HG03442 (cell line): ENCODE measurements around the gene CENPV.

Experiments
- ATAC-seq: cut with Tn5 transposase; IDR thresholded peaks from one replicate; pipeline ENCODE4 v1.9.1; 2021; ENCODE audit warnings: mild to moderate bottlenecking, moderate library complexity; ENCODE audit not compliant: unreplicated experiment

CENPV gene

DNA sequence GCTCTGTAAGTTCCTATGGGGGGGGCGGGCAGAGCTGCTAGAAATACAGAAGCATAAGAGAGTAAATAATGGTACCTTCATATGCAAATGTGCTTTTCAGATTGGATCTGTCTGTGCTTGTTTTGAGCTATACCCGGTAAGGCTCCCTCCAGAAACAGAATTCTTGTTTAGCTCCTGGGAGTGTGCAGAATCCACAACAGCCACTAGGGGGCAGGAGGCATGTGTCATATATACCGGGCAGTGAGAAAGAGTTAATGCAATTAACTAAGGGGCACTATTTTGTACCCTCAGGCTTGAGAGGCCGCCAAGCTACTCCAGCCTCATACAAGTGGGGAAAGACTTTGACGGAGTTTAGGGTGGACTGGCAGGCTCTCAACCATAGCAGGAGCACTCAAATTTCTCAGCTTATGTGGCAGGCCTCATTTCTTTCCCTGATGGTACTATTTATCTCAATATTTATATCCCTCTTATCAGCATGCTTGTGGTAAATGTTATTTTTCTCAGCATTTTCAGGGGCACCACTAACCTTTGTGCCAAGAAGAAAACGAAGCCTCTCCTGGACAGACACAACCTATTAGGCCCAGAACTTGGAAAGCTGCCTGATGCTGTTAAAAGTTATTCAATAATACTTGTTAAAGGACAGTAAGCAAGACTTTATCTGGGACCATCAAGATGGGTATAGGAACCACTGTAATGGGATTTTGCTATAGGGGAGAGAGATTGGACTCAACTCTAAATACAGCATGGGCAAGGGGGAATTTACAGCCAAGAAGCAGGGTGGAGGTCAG, 10.7 kb upstream of the CENPV start:
- ATAC-seq: peak; percentile 60

- peak; percentile 38 for ATAC-seq
These were observed 8.6 kb upstream of the CENPV start for GRCh38 chr17:16361874-16362273.

- no peak for ATAC-seq
These were observed 5.1 kb upstream of the CENPV start for GRCh38 chr17:16358394-16358793.

GRCh38 chr17:16354585-16354984, 1.3 kb upstream of the CENPV start:
- no peak for ATAC-seq

DNA sequence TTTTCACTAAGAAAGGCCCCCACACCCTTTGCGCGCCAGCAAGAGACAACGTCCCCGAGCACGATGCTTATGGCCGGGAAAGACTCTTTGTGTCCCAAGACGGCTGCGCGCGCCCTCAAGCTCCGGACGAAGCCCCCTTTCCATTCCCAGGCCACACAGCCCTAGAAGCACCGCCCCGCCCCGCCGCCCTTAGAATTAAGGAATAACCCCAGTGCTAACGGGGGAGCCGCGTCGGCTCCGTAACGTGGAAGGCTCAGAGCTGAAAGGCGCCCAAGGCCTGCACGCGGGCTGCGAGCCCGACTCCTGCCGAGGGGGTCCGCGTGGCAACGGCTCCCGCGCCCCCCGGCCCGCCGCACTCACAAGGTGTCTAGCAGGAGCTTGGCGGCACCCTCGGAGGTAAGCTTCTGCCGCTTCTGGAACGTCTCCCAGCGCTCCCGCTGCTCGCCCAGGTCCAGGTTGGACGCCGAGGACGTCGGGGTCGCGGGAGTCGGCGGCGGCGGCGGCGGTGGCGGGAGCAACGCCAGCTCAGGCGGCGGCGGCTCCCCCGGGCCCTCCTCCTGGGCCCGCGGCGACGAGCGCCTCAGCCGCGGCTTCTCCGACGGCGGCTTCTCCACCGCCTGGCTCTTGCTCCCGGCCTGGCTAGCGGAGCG, 477 bp downstream of the CENPV start:
- peak; percentile 37 for ATAC-seq

GRCh38 chr17:16352303-16352666, 984 bp downstream of the CENPV start:
- ATAC-seq: no peak

DNA sequence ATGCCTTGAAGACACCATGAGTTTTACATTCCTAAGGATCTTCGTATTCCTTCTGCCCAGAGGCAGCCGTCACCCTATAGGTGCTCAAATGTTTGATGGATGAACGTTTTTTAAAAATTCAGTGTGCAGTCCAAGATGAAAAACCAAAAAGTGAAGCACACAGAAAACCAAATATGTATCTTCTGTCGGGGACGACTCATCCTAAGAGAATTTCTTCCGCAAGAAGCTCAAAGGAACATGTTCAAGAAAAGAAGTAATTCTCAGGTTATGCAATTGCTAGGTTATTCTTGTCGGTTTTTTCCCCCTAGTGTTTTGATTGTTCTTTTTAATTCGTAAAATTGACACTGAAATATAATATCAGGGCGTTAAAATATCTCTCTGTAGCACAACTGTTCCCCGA, 1.4 kb downstream of the CENPV start:
- no peak for ATAC-seq

- ATAC-seq: no peak
These were observed 3.8 kb downstream of the CENPV start for GRCh38 chr17:16349431-16349830.

DNA sequence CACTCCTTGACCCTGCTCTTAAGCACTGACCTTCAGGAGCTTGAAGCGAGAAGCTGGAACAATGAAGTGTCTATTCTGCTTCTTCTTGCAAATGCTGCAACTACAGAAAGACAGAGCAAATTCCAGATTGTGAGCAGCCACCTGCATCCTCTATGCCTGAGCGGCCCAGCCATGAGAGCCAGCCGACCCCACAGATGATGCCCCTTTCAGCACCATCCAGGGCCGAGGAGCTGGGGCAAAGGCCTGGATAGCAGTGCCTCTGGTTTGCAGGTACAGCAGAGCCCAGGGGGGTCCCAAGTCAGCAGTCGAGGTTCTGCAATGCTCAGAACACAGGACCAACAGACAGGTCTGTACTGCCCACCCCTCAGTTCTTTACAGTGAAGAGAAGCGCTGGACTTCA, 4.7 kb downstream of the CENPV start:
- no peak for ATAC-seq

DNA sequence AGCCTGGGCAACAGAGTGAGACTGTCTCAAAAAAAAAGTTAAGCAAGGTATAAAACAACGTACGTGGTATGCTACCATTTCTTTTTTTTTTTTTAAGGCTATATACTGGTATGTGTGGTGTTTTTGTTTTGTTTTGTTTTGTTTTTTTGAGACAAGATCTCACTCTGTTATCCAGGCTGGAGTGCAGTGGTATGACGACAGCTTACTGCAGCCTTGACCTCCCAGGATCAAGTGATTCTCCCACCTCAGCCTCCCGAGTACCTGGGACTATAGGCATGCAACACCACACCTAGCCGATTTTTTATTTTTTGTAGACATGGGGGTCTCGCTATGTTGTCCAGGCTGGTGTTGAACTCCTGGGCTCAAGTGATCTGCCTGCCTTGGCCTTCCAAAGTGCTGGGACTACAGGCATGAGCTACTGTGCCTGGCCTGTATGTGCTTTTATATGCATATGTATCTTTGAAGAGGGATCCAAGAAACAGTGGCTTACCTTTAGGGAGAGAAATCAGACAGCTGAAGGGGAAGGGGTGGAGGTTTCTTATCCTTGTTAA, 6.5 kb downstream of the CENPV start:
- ATAC-seq: no peak

- no peak for ATAC-seq
These were observed 7.7 kb downstream of the CENPV start for GRCh38 chr17:16345565-16345964.

GRCh38 chr17:16343569-16343968, 9.7 kb downstream of the CENPV start:
- ATAC-seq: no peak

- no peak for ATAC-seq
These were observed 10.3 kb downstream of the CENPV start for GRCh38 chr17:16342979-16343378.

DNA sequence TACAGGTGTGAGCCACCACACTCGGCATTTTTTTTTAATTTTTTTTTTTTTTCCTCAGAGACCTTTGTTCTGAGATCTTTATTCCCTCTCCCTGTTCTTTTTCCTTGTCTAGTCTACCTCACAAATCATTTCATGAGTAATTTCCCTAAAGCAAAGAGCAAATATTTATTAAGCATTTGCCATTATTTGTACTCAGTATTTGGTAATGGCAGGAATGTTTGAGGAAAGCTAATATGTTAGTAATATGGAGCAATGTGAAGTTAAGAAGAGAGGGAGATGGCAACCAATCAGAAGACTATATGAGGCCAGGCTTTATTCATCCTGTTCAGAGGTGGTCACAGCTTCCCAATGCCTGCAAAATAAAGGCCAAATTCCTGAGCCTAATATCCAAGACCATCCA, 13.3 kb downstream of the CENPV start:
- ATAC-seq: no peak

GRCh38 chr17:16339402-16339801, 13.9 kb downstream of the CENPV start:
- no peak for ATAC-seq

- no peak for ATAC-seq
These were observed 14.9 kb downstream of the CENPV start for GRCh38 chr17:16338391-16338790.

- no peak for ATAC-seq
These were observed 23.6 kb downstream of the CENPV start for GRCh38 chr17:16329519-16330271.

- ATAC-seq: no peak
These were observed 24.3 kb downstream of the CENPV start for GRCh38 chr17:16328997-16329396.

DNA sequence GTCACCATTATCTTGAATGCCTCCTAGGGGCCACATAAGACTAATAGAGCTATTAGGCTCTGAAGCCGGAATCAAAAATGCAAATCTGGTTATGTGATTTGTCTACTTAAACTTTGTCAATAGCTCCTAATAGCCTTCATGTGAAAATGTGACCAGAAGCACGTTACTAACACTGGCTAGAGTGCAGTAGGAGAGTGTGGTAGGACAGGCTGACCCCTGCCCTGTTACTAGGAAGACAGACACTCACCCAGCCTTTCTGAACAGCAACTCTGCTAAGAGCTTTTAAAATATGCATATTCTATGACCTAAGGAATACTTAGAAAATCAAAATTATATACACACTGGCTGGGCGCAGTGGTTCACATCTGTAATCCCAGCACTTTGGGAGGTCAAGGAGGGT, 26.3 kb downstream of the CENPV start:
- ATAC-seq: no peak

DNA sequence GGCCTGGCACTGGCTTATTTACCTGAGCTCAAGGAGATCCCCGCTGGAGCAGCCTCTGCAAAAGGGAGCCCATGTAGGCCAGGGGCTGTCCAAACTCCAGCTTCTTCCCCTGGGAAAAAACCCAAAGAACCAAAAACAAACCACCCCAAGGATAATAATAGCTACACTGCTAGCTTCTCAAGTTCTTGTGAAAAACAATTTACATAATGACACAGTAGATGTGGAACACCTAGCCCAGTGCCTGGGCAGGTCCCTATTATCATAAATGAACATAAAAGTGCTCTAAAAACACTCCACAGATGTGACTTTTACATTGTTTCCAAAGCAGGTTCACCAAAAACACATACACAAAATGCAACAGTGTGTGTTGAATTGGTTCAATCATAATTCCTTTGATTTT, 27.3 kb downstream of the CENPV start:
- no peak for ATAC-seq

- ATAC-seq: no peak
These were observed 30.6 kb downstream of the CENPV start for GRCh38 chr17:16322636-16323035.

DNA sequence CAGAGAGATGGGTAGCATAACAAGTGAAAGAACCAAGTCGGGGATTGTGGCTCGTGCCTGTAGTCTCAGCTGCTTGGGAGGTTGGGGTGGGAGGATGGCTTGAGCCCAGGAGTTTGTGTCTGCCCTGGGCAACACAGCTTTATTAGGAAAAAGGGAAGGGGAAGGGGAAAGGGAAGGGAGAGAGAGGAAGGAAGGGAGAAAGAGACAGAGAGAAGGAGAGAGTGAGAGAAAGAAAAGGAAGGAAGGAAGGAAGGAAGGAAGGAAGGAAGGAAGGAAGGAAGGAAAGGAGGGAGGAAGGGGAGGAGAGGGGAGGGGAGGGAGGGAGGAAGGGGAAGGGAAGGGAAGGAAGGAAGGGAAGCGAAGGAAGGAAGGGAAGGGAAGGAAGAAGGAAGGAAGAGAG, 33.3 kb downstream of the CENPV start:
- ATAC-seq: no peak
